DND-41 (cell line): ENCODE results near the gene BAG1.

Source experiments
- CTCF ChIP-seq: IDR thresholded peaks from 2 replicates; pipeline ENCODE4 v1.5.1; 2012; ENCODE audit warnings: borderline replicate concordance, low read length, moderate library complexity, mild to moderate bottlenecking; ENCODE audit not compliant: poor library complexity, severe bottlenecking; ENCODE audit errors: extremely low read depth
- EZH2 ChIP-seq: IDR thresholded peaks from 3 replicates; pipeline ENCODE4 v1.6.1; 2012; ENCODE audit warnings: borderline replicate concordance, low read depth, mild to moderate bottlenecking, moderate library complexity, low read length, inconsistent platforms; ENCODE audit not compliant: severe bottlenecking

- TF ChIP-seq CTCF = peak; percentile 3
- no peak for TF ChIP-seq EZH2
Observed at GRCh38 chr9:33291031-33291397, 26.5 kb upstream of the BAG1 start.
